DND-41 (cell line): ENCODE results near the gene HES4.

ENCODE experiments used
- ATAC-seq: fragments of 200-7000 bp; cut with Tn5 transposase; 3 replicates; pipeline ENCODE4 v1.9.1; 2021; ENCODE audit warnings: low read depth; ENCODE audit not compliant: insufficient read depth
- DNase-seq: peaks from one replicate; pipeline ENCODE4 v3.0.0-alpha.2; 2020
- H2AFZ ChIP-seq: 2 replicates; pipeline ENCODE4 v1.6.0; 2012; ENCODE audit warnings: low read depth, low read length
- H3K27ac ChIP-seq: 2 replicates; pipeline ENCODE4 v1.5.1; 2012; ENCODE audit warnings: low read length, inconsistent platforms
- H3K27me3 ChIP-seq: fragments of 200-600 bp; sonication (generic); 2 replicates; pipeline ENCODE4 v1.6.0; 2012; ENCODE audit warnings: low read length, mild to moderate bottlenecking, inconsistent platforms; ENCODE audit not compliant: insufficient read depth, poor library complexity
- H3K36me3 ChIP-seq: 2 replicates; pipeline ENCODE4 v1.5.1; 2012; ENCODE audit warnings: low read length, inconsistent platforms; ENCODE audit not compliant: insufficient read depth
- H3K4me1 ChIP-seq: 2 replicates; pipeline ENCODE4 v1.5.1; 2012; ENCODE audit warnings: mild to moderate bottlenecking, low read length; ENCODE audit not compliant: insufficient read depth
- H3K4me2 ChIP-seq: 2 replicates; pipeline ENCODE4 v1.6.0; 2012; ENCODE audit warnings: mild to moderate bottlenecking, moderate library complexity, low read length, inconsistent platforms; ENCODE audit not compliant: insufficient read depth
- H3K4me3 ChIP-seq, 2 experiments: fragments of 200-600 bp in 1 of 2; shearing (Covaris generic) in 1 of 2; 2 replicates each; pipeline ENCODE4 v1.5.1; 2012 to 2016; ENCODE audit warnings: inconsistent platforms in 2 of 2, low read length in 2 of 2, mild to moderate bottlenecking in 2 of 2, low read depth in 1 of 2, moderate library complexity in 1 of 2
- H3K79me2 ChIP-seq: 2 replicates; pipeline ENCODE4 v1.6.0; 2012; ENCODE audit warnings: low read length, inconsistent platforms; ENCODE audit not compliant: insufficient read depth
- H3K9ac ChIP-seq: 2 replicates; pipeline ENCODE4 v1.6.0; 2012; ENCODE audit warnings: low read depth, mild to moderate bottlenecking, inconsistent platforms, low read length, moderate library complexity
- H3K9me3 ChIP-seq: 2 replicates; pipeline ENCODE4 v1.5.1; 2012; ENCODE audit warnings: low read length, moderate library complexity, mild to moderate bottlenecking, inconsistent platforms; ENCODE audit not compliant: insufficient read depth, severe bottlenecking
- H4K20me1 ChIP-seq: 2 replicates; pipeline ENCODE4 v1.6.0; 2012; ENCODE audit warnings: low read length; ENCODE audit not compliant: insufficient read depth
- EZH2 ChIP-seq: IDR thresholded peaks from 3 replicates; pipeline ENCODE4 v1.6.1; 2012; ENCODE audit warnings: borderline replicate concordance, low read depth, mild to moderate bottlenecking, moderate library complexity, low read length, inconsistent platforms; ENCODE audit not compliant: severe bottlenecking
- TF ChIP-seq, protein P1 (sequence below): IDR thresholded peaks from 2 replicates; pipeline ENCODE4 v1.5.1; 2012; ENCODE audit warnings: borderline replicate concordance, low read length, moderate library complexity, mild to moderate bottlenecking; ENCODE audit not compliant: poor library complexity, severe bottlenecking; ENCODE audit errors: extremely low read depth

Gene HES4

DNA sequence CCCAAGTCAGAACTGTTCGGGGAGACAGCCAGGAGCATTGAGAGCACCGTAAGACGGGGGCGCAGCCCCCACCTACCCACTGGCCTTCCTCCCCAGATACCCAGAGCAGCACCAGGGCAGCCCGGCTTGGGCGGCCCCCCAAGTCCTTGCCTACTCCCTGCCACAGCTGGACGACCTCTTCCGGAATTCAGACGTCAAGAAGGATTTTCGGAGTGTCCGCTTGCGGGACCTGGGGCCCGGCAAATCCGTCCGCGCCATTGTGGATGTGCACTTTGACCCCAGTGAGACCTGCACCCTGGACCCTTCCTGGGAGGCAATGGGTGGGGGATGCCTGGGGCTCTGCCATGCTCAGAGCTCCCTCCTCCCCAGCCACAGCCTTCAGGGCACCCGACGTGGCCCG lies 47.5 kb upstream of the HES4 start:
- Histone ChIP-seq H3K27ac (no peak overlapping the region), H2AFZ (no peak overlapping the region), H3K79me2 (no peaks in the 10 kb centered on the region), H3K27me3 (no peaks in the 10 kb centered on the region), H3K4me1 (no peaks in the 10 kb centered on the region), H4K20me1 (peaks cover 9% of the 10 kb centered on the region; the same call in 1 of the 2 replicates), H3K9me3 (no peaks in the 10 kb centered on the region), H3K4me3 (no peak overlapping the region), H3K9ac (no peak overlapping the region), H3K4me2 (no peak overlapping the region), H3K36me3 (peaks cover 21% of the 10 kb centered on the region)
- TF ChIP-seq, protein P1, sequence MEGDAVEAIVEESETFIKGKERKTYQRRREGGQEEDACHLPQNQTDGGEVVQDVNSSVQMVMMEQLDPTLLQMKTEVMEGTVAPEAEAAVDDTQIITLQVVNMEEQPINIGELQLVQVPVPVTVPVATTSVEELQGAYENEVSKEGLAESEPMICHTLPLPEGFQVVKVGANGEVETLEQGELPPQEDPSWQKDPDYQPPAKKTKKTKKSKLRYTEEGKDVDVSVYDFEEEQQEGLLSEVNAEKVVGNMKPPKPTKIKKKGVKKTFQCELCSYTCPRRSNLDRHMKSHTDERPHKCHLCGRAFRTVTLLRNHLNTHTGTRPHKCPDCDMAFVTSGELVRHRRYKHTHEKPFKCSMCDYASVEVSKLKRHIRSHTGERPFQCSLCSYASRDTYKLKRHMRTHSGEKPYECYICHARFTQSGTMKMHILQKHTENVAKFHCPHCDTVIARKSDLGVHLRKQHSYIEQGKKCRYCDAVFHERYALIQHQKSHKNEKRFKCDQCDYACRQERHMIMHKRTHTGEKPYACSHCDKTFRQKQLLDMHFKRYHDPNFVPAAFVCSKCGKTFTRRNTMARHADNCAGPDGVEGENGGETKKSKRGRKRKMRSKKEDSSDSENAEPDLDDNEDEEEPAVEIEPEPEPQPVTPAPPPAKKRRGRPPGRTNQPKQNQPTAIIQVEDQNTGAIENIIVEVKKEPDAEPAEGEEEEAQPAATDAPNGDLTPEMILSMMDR = no peak
- TF ChIP-seq EZH2 = no peak
- DNase-seq (no peak), ATAC-seq (no peak)

- ATAC-seq (no peak), DNase-seq (no peak)
- H3K36me3 ChIP-seq = peaks cover 17% of the 10 kb centered on the region
- no peak overlapping the region for H3K4me3 ChIP-seq
- H3K4me2 ChIP-seq = no peak overlapping the region
- no peaks in the 10 kb centered on the region for H3K79me2 ChIP-seq
- no peak overlapping the region for H3K27ac ChIP-seq
- TF ChIP-seq, protein P1 = no peak
- TF ChIP-seq EZH2 = no peak
- H3K4me1 ChIP-seq = no peaks in the 10 kb centered on the region
- H3K27me3 ChIP-seq = no peaks in the 10 kb centered on the region
- no peaks in the 10 kb centered on the region for H3K9me3 ChIP-seq
- H2AFZ ChIP-seq = no peak overlapping the region
- H4K20me1 ChIP-seq = peaks cover 15% of the 10 kb centered on the region; the same call in 1 of the 2 replicates
- no peak overlapping the region for H3K9ac ChIP-seq
These were observed 46.9 kb upstream of the HES4 start for GRCh38 chr1:1046767-1047166.

DNA sequence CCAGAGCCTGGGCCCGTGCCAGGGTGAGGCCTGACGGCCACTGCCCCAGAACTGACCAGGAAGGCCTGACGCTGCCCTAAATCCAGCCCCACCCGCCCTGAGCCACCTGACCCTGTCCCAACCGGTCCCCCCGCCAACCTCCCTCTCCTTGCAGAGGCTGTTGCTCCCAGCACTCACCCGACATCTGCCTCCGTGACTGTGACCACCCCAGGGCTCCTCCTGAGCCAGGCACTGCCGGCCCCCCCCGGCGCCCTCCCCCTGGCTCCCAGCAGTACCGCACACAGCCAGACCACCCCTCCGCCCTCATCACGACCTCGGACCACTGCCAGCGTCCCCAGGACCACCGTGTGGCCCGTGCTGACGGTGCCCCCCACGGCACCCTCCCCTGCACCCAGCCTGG lies 46.3 kb upstream of the HES4 start:
- no peak overlapping the region for H3K9ac ChIP-seq
- H3K27me3 ChIP-seq = no peaks in the 10 kb centered on the region
- no peak overlapping the region for H3K4me3 ChIP-seq
- peaks cover 17% of the 10 kb centered on the region for H3K36me3 ChIP-seq
- H3K4me2 ChIP-seq = no peak overlapping the region
- peaks cover 1% of the 10 kb centered on the region; the same call in 1 of the 2 replicates for H3K4me1 ChIP-seq
- no peaks in the 10 kb centered on the region for H3K79me2 ChIP-seq
- peaks cover 17% of the 10 kb centered on the region for H4K20me1 ChIP-seq
- H2AFZ ChIP-seq = no peak overlapping the region
- ATAC-seq = no peak
- DNase-seq = no peak
- TF ChIP-seq, protein P1 = no peak
- no peak for TF ChIP-seq EZH2
- H3K9me3 ChIP-seq = no peaks in the 10 kb centered on the region
- H3K27ac ChIP-seq = no peak overlapping the region

DNA sequence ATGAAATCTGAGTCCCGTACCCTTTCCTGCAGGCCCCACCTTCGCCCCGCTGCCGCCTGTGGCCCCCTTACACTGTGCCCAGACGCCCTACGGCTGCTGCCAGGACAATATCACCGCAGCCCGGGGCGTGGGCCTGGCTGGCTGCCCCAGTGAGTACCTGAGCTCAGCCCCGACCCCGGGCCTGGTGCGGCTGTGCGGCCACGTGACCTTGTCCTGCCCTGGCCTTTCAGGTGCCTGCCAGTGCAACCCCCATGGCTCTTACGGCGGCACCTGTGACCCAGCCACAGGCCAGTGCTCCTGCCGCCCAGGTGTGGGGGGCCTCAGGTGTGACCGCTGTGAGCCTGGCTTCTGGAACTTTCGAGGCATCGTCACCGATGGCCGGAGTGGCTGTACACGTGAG lies 45.2 kb upstream of the HES4 start:
- Histone ChIP-seq H3K4me2 (no peak overlapping the region), H3K79me2 (no peaks in the 10 kb centered on the region), H3K9ac (no peak overlapping the region), H4K20me1 (peaks cover 25% of the 10 kb centered on the region), H3K4me3 (no peak overlapping the region), H2AFZ (no peak overlapping the region), H3K9me3 (no peaks in the 10 kb centered on the region), H3K27ac (no peak overlapping the region), H3K27me3 (peaks cover 5% of the 10 kb centered on the region), H3K36me3 (peaks cover 17% of the 10 kb centered on the region), H3K4me1 (peaks cover 10% of the 10 kb centered on the region)
- TF ChIP-seq, protein P1 = no peak
- no peak for TF ChIP-seq EZH2
- ATAC-seq = no peak
- no peak for DNase-seq
